Transverse colon (tissue), 4 donors: ENCODE results near the gene TIMM29.

Source experiments
- EP300 ChIP-seq: sonication (generic); formaldehyde crosslinking; IDR thresholded peaks from one replicate; pipeline ENCODE4 v1.6.1; 2017; ENCODE audit warnings: antibody characterized with exemption, low read depth
- POLR2AphosphoS5 ChIP-seq, 3 donors: sonication (generic); formaldehyde crosslinking; IDR thresholded peaks; one replicate each; pipeline ENCODE4 v1.6.1; 2016; ENCODE audit warnings: antibody characterized with exemption in 3 of 3
- TF ChIP-seq, protein P1 (sequence below), 5 experiments: fragments of 200-600 bp in 3 of 5; fragments of 450-650 bp in 2 of 5; sonication (generic) in 3 of 5; IDR thresholded peaks; 1 replicate in 2 of 5; 2 replicates in 3 of 5; pipeline ENCODE4 v1.5.1; 2016 to 2017; ENCODE audit warnings: antibody characterized with exemption in 5 of 5, inconsistent platforms in 3 of 5, mild to moderate bottlenecking in 2 of 5, moderate library complexity in 1 of 5

DNA sequence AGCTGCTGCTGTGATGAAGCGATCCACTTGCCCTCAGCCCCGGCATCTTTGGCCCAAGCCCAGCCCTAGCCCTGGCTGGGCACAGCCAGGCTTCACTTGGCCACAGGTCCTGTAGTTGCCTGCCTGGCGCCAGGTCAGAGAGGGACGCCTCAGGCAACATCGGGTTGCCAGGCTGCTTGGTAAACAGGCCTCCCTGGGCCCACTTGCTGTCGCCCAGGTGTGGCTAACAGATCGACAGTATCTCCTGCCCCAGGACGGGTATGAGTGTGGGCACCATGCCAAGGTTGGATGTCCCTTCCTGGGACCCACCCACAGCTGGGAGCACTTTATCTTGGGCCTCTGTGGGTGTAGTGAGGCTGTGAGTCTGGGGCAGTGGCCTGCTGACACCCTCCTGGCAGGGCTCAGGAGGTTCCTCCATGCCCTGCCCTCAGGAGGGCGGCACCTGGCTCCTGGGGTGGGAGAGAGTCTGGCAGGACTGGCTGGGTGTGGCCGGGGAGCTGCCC lies 29.4 kb upstream of the TIMM29 start:
- TF ChIP-seq, protein P1, sequence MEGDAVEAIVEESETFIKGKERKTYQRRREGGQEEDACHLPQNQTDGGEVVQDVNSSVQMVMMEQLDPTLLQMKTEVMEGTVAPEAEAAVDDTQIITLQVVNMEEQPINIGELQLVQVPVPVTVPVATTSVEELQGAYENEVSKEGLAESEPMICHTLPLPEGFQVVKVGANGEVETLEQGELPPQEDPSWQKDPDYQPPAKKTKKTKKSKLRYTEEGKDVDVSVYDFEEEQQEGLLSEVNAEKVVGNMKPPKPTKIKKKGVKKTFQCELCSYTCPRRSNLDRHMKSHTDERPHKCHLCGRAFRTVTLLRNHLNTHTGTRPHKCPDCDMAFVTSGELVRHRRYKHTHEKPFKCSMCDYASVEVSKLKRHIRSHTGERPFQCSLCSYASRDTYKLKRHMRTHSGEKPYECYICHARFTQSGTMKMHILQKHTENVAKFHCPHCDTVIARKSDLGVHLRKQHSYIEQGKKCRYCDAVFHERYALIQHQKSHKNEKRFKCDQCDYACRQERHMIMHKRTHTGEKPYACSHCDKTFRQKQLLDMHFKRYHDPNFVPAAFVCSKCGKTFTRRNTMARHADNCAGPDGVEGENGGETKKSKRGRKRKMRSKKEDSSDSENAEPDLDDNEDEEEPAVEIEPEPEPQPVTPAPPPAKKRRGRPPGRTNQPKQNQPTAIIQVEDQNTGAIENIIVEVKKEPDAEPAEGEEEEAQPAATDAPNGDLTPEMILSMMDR (IDR thresholded peaks at IDR 0.05) = no peak
- TF ChIP-seq EP300 (peak; percentile 67), POLR2AphosphoS5 (IDR thresholded peaks at IDR 0.05) (peak; percentile 54 to 75 (median 72))
